Measurements from ENCODE around the gene B9D1. TPM values are rescaled to one million over a fixed set of nuclear protein-coding genes. Genes with fewer than 3 reads are reported as not detected.

Gene B9D1
- total and polyA plus RNA-seq, 2 of the 13 experiments (the other 11 are each of a cell fraction or from before 2014, with no cell fraction given): 27.7 to 31.1 TPM

- TF ChIP-seq ZBTB40 (IDR thresholded peaks at IDR 0.05) (peak; percentile 65), ZBTB40 (CRISPR knock-in tag; IDR thresholded peaks at IDR 0.05) (0 out of 2 replicates have a peak, but pooled peaks have one; percentile 55), MEF2D (CRISPR knock-in tag; IDR thresholded peaks at IDR 0.05) (peak; percentile 20; the same call in 1 of the 2 replicates), ZXDC (CRISPR knock-in tag; IDR thresholded peaks at IDR 0.05) (no peak), MIER3 (CRISPR knock-in tag; IDR thresholded peaks at IDR 0.05; ENCODE audit: borderline replicate concordance) (peak; percentile 86; the same call in 1 of the 2 replicates), HDAC2 (CRISPR knock-in tag; IDR thresholded peaks at IDR 0.05) (no peak; the same call in none of the 2 replicates), ZNF598 (CRISPR knock-in tag; IDR thresholded peaks at IDR 0.05; ENCODE audit: borderline replicate concordance) (peak; percentile 84), THYN1 (CRISPR knock-in tag; IDR thresholded peaks at IDR 0.05; ENCODE audit: borderline replicate concordance, low read depth) (no peak), FOSL2 (CRISPR knock-in tag; IDR thresholded peaks at IDR 0.05) (no peak), TCF7L2 (IDR thresholded peaks at IDR 0.05; ENCODE audit: low read depth, low read length) (no peak), IRF2 (CRISPR knock-in tag; IDR thresholded peaks at IDR 0.05) (peak; percentile 57; the same call in 1 of the 2 replicates), NRL (CRISPR knock-in tag; IDR thresholded peaks at IDR 0.05; ENCODE audit: borderline replicate concordance) (peak; percentile 13; the same call in 1 of the 2 replicates), HDAC1 (CRISPR knock-in tag; IDR thresholded peaks at IDR 0.05) (no peak), NFKB2 (CRISPR knock-in tag; IDR thresholded peaks at IDR 0.05; ENCODE audit: borderline replicate concordance) (peak; percentile 80; the same call in 1 of the 2 replicates), PHF8 (CRISPR knock-in tag; IDR thresholded peaks at IDR 0.05) (peak; percentile 85), ZKSCAN5 (CRISPR knock-in tag; IDR thresholded peaks at IDR 0.05) (no peak), CBX2 (IDR thresholded peaks at IDR 0.05; ENCODE audit: low read depth, low read length) (no peak), CBX2 (CRISPR knock-in tag; IDR thresholded peaks at IDR 0.05; ENCODE audit: low read depth) (no peak), ZNF619 (CRISPR knock-in tag; IDR thresholded peaks at IDR 0.05) (peak; percentile 41; the same call in 1 of the 2 replicates)
These were observed 15.3 kb upstream of the B9D1 start (continued) for GRCh38 chr17:19377602-19378415.
